ENCODE measurements around the gene INTS11. TPM values are rescaled to one million over a fixed set of nuclear protein-coding genes. Genes with fewer than 3 reads are reported as not detected.

INTS11 gene
- total and polyA plus RNA-seq, 2 of the 13 experiments (the other 11 are each of a cell fraction or from before 2014, with no cell fraction given), result 52.8 to 94.8 TPM

- POLR2A ChIA-PET, result interaction anchor here (1.3 to 1.6 kb wide), 2 partner anchors 16 to 38 kb away, joined by 4 to 5 read pairs; no protein-coding TSS in a partner anchor
- intact Hi-C loops (cut with micrococcal nuclease; ENCODE audit: unreplicated experiment), result no loop called here
- TF ChIP-seq HOXD1 (CRISPR knock-in tag; IDR thresholded peaks at IDR 0.05) (no peak), AGO2 (optimal IDR thresholded peaks at IDR 0.05; ENCODE audit: low read depth, low read length) (peak; percentile 79), ZNF850 (CRISPR knock-in tag; conservative IDR thresholded peaks at IDR 0.05) (0 out of 2 replicates have a peak, but pooled peaks have one; percentile 6), DNMT3B (CRISPR knock-in tag; conservative IDR thresholded peaks at IDR 0.05) (no peak), ATM (IDR thresholded peaks at IDR 0.05; ENCODE audit: borderline replicate concordance) (no peak), RERE (CRISPR knock-in tag; IDR thresholded peaks at IDR 0.05; ENCODE audit: low read depth) (no peak), HIVEP1 (CRISPR knock-in tag; IDR thresholded peaks at IDR 0.05) (no peak), POLR2G (IDR thresholded peaks at IDR 0.05; ENCODE audit: low read depth, low read length) (peak; percentile 41), ZMYM2 (CRISPR knock-in tag; IDR thresholded peaks at IDR 0.05) (no peak), ZNF136 (CRISPR knock-in tag; IDR thresholded peaks at IDR 0.05; ENCODE audit: low read depth) (no peak; the same call in 1 of the 2 replicates), ZNF780A (CRISPR knock-in tag; IDR thresholded peaks at IDR 0.05) (no peak), ELF1 (CRISPR knock-in tag; IDR thresholded peaks at IDR 0.05) (peak; percentile 19; the same call in 1 of the 2 replicates), ZBTB8A (CRISPR knock-in tag; IDR thresholded peaks at IDR 0.05; ENCODE audit: borderline replicate concordance, low read depth) (no peak), ARID5B (CRISPR knock-in tag; IDR thresholded peaks at IDR 0.05) (0 out of 2 replicates have a peak, but pooled peaks have one; percentile 5), MAF1 (CRISPR knock-in tag; IDR thresholded peaks at IDR 0.05; ENCODE audit: borderline replicate concordance) (no peak)
Measured at GRCh38 chr1:1309251-1310108, 15.0 kb downstream of the INTS11 start.

More at GRCh38 chr1:1309251-1310108, 15.0 kb downstream of the INTS11 start:
- WGBS (ENCODE audit: low lambda C conversion rate), result 94% methylated on average over 13 of the region's 57 CpGs
- ATAC-seq (no peak), DNase-seq (ENCODE audit: low spot score) (no peak), FAIRE-seq (no peak)
- BruUV-seq (replicated peaks), result no TSS peak
- H4K20me1 ChIP-seq (ENCODE audit: insufficient read depth, low read length), result no peaks in the 10 kb centered on the region; the same call in 1 of the 2 replicates
- peaks cover 13 to 36% of the 10 kb centered on the region in 2 experiments; a peak in 3 of 5 replicates for H3K36me3 ChIP-seq (replicated peaks in 1 of 2; ENCODE audit: control insufficient read depth in 1 of 2, insufficient read depth in 2 of 2, low read length in 2 of 2)
- no peaks in the 10 kb centered on the region for H3K9me3 ChIP-seq (ENCODE audit: low read length)
- H3K9ac ChIP-seq (ENCODE audit: insufficient read depth, low read depth, low read length), result peak overlapping the region; percentile 86
- peak overlapping the region; percentile 75 to 91 (median 90) for H3K4me3 ChIP-seq (replicated peaks in 1 of 3; ENCODE audit: insufficient read depth in 1 of 3, low read depth in 2 of 3, low read length in 3 of 3)
- in situ Hi-C loops (cut with HindIII; ENCODE audit: extremely low pct_ligation_motif_present, low pct_unique_long_range_greater_than_20kb), result no loop called here
- CTCF ChIA-PET (ENCODE audit: low intra/inter-chr PET ratio, low total read pairs), result no interaction called here
- H2AFZ ChIP-seq (ENCODE audit: low read length), result no peak overlapping the region
- peaks cover 13% of the 10 kb centered on the region for H3K79me2 ChIP-seq (ENCODE audit: insufficient read depth, low read length)
- peak overlapping the region; percentile 73 for H3K27ac ChIP-seq (ENCODE audit: extremely low read length, insufficient read depth, low read length)
- no peaks in the 10 kb centered on the region for H3K27me3 ChIP-seq (ENCODE audit: control insufficient read depth in 1 of 2, insufficient read depth in 2 of 2, low read length in 2 of 2)
- peak overlapping the region; percentile 88 for H3K4me2 ChIP-seq (ENCODE audit: low read depth, low read length)
- H3K4me1 ChIP-seq (ENCODE audit: insufficient read depth, low read length), result peaks cover 36% of the 10 kb centered on the region
